ENCODE data around the gene HSPA12B. TPM values are rescaled to one million over a fixed set of nuclear protein-coding genes. Genes with fewer than 3 reads are reported as not detected.

The HSPA12B gene
- total and polyA plus RNA-seq, 2 of the 4 experiments (the other 2 are of a cell fraction) = not detected

GRCh38 chr20:3696200-3696599 lies 36.3 kb upstream of the HSPA12B start:
- H3K23ac ChIP-seq (ENCODE audit: low read depth, low read length) = no peak overlapping the region
- no peak overlapping the region for H2BK5ac ChIP-seq (ENCODE audit: low read depth, low read length, poor library complexity, severe bottlenecking)
- no peaks in the 10 kb centered on the region for H3K4me1 ChIP-seq (ENCODE audit: control insufficient read depth, insufficient read depth, low read length)
- H3K27ac ChIP-seq (ENCODE audit: insufficient read depth, low read length) = no peak overlapping the region
- no peak for DNase-seq
- H3K9me3 ChIP-seq (ENCODE audit: control insufficient read depth, insufficient read depth, low read length) = peaks cover 4% of the 10 kb centered on the region; the same call in 1 of the 2 replicates
- no peak overlapping the region for H2AK9ac ChIP-seq (replicated peaks; ENCODE audit: low read depth, low read length, poor library complexity)
- no peak overlapping the region for H2BK120ac ChIP-seq (ENCODE audit: low read depth, low read length)
- H3K36me3 ChIP-seq (ENCODE audit: control insufficient read depth, insufficient read depth, low read length) = no peaks in the 10 kb centered on the region
- no peak overlapping the region for H3K18ac ChIP-seq (ENCODE audit: low read depth, low read length)
- no peak for ATAC-seq (ENCODE audit: low read depth)
- H4K20me1 ChIP-seq (ENCODE audit: insufficient read depth, low read length) = no peaks in the 10 kb centered on the region
- TF ChIP-seq RFX5 (IDR thresholded peaks at IDR 0.05; ENCODE audit: low read depth, low read length) (no peak), NFE2L2 (IDR thresholded peaks at IDR 0.05; ENCODE audit: low read depth, low read length) (no peak), CTCF (conservative IDR thresholded peaks at IDR 0.05; ENCODE audit: low read depth, low read length) (peak; percentile 38), SMC3 (IDR thresholded peaks at IDR 0.05; ENCODE audit: low read depth, low read length) (0 out of 2 replicates have a peak, but pooled peaks have one; percentile 16), ELK1 (IDR thresholded peaks at IDR 0.05; ENCODE audit: borderline replicate concordance, low read depth, low read length) (no peak), FOS (IDR thresholded peaks at IDR 0.05; ENCODE audit: low read depth, low read length) (no peak)
- intact Hi-C loops (cut with micrococcal nuclease) (no loop called here), dilution Hi-C loops (cut with HindIII; ENCODE audit: low sequenced_read_pairs, unreplicated experiment) (no loop called here), in situ Hi-C loops (cut with MboI; ENCODE audit: low sequenced_read_pairs) (no loop called here)
- H3K27me3 ChIP-seq (ENCODE audit: control insufficient read depth, insufficient read depth, low read length) = peaks cover 29% of the 10 kb centered on the region; the same call in 1 of the 2 replicates
- H2BK15ac ChIP-seq (ENCODE audit: low read depth, low read length) = no peak overlapping the region
- H2AK5ac ChIP-seq (ENCODE audit: low read depth, low read length) = no peak overlapping the region
- H2AFZ ChIP-seq (replicated peaks; ENCODE audit: low read length, poor library complexity) = no peak overlapping the region
- no peak overlapping the region for H3K14ac ChIP-seq (replicated peaks; ENCODE audit: low read depth, low read length)
- no peak overlapping the region for H3K56ac ChIP-seq (ENCODE audit: extremely low read depth, insufficient read depth, low read length)
- no peak overlapping the region for H4K8ac ChIP-seq (ENCODE audit: low read depth in 2 of 2, low read length in 2 of 2)
- no peak overlapping the region for H4K5ac ChIP-seq (ENCODE audit: low read depth, low read length)
- no peak overlapping the region for H3K4me2 ChIP-seq (ENCODE audit: low read depth, low read length)
- H3K9ac ChIP-seq (ENCODE audit: low read depth, low read length) = no peak overlapping the region
- H3K79me1 ChIP-seq (ENCODE audit: low read depth in 1 of 2, low read length in 2 of 2) = no peaks in the 10 kb centered on the region
- H3K4ac ChIP-seq (ENCODE audit: low read depth, low read length) = no peak overlapping the region
- CTCF ChIA-PET = interaction anchor here (0.6 to 1.4 kb wide), 2 partner anchors 44 to 133 kb away, joined by 3 to 4 read pairs; no protein-coding TSS in a partner anchor
- H3K4me3 ChIP-seq (ENCODE audit: insufficient read depth, low read depth, low read length) = no peak overlapping the region
- no CpG with 5 or more reads among the region's 1 CpG for WGBS, 2 experiments (ENCODE audit: extremely low coverage in 2 of 2, insufficient read length in 1 of 2)
- no peaks in the 10 kb centered on the region for H3K9me1 ChIP-seq (ENCODE audit: insufficient read depth, low read length)
- POLR2A ChIA-PET (ENCODE audit: unreplicated experiment) = no interaction called here
- BruUV-seq (replicated peaks) = no TSS peak
- H2BK20ac ChIP-seq (ENCODE audit: low read depth, low read length) = no peak overlapping the region
- no peak overlapping the region for H4K91ac ChIP-seq (ENCODE audit: insufficient read depth, low read depth, low read length)

Measured in IMR-90 (cell line).